ENCODE measurements around the gene MAB21L1. TPM values are rescaled to one million over a fixed set of nuclear protein-coding genes. Genes with fewer than 3 reads are reported as not detected.

MAB21L1 gene
- total RNA-seq, 4 donors from 2014 or later: 5.2 to 11.1 (median 7.5) TPM

DNA sequence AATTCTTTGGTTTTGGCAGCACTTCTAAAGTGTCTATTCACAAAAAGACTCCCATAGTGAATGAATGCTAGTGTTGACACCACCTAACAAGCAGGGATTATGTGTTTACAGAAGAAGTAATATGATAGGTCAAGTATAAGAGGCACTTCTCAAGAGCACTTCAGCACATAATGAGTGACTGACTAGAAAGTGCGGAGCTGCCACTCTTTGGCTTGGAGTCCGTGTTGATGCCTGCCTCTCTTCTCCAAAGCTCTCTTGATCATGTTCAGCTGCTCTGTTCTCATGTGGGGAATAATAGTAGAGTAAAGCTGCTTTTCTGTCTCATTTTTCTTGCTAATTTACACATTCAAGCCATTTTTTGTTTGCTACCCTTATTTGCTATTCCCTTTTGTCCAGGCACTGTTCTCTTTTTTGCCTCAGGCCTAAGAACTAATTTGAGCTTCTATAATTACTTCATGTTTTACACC lies 22.7 kb upstream of the MAB21L1 start:
- no peak overlapping the region for H3K27ac ChIP-seq
- 68 to 74% methylated on average over 2 of the region's 2 CpGs for WGBS, 2 donors

DNA sequence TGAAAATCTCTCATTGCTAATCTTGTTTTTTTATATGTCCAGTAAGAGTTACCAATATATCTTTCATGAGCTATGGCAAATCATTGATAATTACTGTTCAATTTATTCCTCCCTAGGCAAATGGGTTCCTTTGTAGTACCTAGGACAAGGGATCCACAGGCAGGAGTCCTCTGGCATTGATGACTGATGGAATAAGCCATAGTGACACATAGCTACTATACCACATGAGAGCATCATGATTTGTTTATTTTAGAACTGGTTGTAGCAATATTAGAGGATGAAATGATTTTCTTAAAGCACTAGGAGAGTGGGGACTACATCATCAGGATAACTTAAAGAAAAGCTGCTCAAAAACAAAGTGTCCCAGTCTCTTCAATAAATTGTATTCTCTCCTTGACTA lies 21.7 kb upstream of the MAB21L1 start:
- Histone ChIP-seq H3K36me3 (no peaks in the 10 kb centered on the region), H3K27me3 (no peaks in the 10 kb centered on the region), H3K4me3 (no peak overlapping the region), H3K27ac (no peak overlapping the region), H3K9me3 (peaks cover 0 to 13% (median 0%) of the 10 kb centered on the region in 4 donors), H3K4me1 (peaks cover 0 to 16% (median 0%) of the 10 kb centered on the region in 4 donors)
- no peak for DNase-seq (ENCODE audit: low spot score in 2 of 2)
- TF ChIP-seq EP300 (IDR thresholded peaks at IDR 0.05): no peak
- TF ChIP-seq, protein P1, sequence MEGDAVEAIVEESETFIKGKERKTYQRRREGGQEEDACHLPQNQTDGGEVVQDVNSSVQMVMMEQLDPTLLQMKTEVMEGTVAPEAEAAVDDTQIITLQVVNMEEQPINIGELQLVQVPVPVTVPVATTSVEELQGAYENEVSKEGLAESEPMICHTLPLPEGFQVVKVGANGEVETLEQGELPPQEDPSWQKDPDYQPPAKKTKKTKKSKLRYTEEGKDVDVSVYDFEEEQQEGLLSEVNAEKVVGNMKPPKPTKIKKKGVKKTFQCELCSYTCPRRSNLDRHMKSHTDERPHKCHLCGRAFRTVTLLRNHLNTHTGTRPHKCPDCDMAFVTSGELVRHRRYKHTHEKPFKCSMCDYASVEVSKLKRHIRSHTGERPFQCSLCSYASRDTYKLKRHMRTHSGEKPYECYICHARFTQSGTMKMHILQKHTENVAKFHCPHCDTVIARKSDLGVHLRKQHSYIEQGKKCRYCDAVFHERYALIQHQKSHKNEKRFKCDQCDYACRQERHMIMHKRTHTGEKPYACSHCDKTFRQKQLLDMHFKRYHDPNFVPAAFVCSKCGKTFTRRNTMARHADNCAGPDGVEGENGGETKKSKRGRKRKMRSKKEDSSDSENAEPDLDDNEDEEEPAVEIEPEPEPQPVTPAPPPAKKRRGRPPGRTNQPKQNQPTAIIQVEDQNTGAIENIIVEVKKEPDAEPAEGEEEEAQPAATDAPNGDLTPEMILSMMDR (IDR thresholded peaks at IDR 0.05): no peak
- TF ChIP-seq POLR2A (IDR thresholded peaks at IDR 0.05): no peak

More for the DNA sequence above, 22.7 kb upstream of the MAB21L1 start:
- DNase-seq (ENCODE audit: low spot score in 2 of 2): no peak
- Histone ChIP-seq H3K4me3 (no peak overlapping the region), H3K36me3 (no peaks in the 10 kb centered on the region), H3K9me3 (peaks cover 0 to 13% (median 0%) of the 10 kb centered on the region in 4 donors), H3K27me3 (no peaks in the 10 kb centered on the region), H3K4me1 (peaks cover 0 to 16% (median 0%) of the 10 kb centered on the region in 4 donors)
- TF ChIP-seq EP300 (IDR thresholded peaks at IDR 0.05) (no peak), POLR2A (IDR thresholded peaks at IDR 0.05) (no peak)
- TF ChIP-seq, protein P1 (IDR thresholded peaks at IDR 0.05): no peak

DNA sequence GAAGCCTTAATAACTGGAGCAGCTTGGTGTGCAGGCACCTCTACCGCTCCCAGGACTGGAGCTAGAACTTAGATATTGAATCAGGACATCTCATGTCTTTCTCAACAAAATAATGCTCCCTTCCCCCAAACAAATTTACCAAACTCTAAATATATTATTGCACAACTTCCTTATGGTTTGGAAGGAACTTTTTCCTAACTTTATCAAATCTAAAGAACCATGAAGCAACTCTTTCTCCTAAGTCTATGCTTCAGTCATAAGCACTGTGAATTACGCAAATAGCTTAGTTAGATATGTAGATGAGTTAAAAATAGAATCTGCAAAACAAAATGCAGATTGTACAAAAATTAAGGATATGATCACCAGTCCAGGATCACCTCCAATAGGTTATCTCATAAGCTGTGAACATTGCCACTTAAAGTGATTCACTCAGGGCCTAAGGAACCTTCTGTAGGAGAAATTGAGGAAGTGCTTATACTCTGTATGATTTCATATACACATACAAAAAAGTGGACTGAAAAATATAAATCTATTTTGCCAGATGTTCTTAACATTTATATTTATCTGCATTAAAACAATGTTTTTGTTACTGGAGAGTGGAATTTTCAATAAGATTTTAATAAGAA lies 20.4 kb upstream of the MAB21L1 start:
- DNase-seq (ENCODE audit: low spot score in 2 of 2): no peak
- no peaks in the 10 kb centered on the region for H3K27me3 ChIP-seq
- no peak overlapping the region for H3K4me3 ChIP-seq
- H3K36me3 ChIP-seq: no peaks in the 10 kb centered on the region
- peaks cover 0 to 13% (median 0%) of the 10 kb centered on the region in 4 donors for H3K9me3 ChIP-seq
- peaks cover 0 to 7% (median 0%) of the 10 kb centered on the region in 4 donors for H3K4me1 ChIP-seq
- 90 to 99% methylated on average over 2 of the region's 2 CpGs for WGBS, 2 donors
- no peak for TF ChIP-seq POLR2A (IDR thresholded peaks at IDR 0.05)
- TF ChIP-seq, protein P1 (IDR thresholded peaks at IDR 0.05): no peak
- TF ChIP-seq EP300 (IDR thresholded peaks at IDR 0.05): no peak
- H3K27ac ChIP-seq: no peak overlapping the region

DNA sequence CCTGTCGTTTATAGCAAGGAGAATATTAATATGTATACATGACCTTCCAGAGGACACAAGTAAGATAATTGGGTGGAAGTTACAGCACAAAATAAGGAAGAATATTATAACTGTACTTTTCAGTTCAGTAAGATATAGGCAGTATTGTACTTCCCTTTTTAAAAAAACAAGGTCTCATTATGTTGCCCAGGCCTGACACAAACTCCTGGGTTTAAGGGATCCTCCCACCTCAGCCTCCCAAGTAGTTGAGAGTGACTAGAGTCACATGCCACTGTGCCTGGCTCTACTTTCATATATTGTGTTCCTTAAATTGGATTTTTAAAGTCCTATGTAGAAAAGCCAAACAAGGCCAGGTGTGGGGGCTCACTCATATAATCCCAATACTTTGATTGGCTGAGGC lies 19.5 kb upstream of the MAB21L1 start:
- Histone ChIP-seq H3K36me3 (no peaks in the 10 kb centered on the region), H3K4me3 (no peak overlapping the region), H3K27ac (no peak overlapping the region), H3K9me3 (peaks cover 0 to 13% (median 0%) of the 10 kb centered on the region in 4 donors), H3K4me1 (peaks cover 0 to 4% (median 0%) of the 10 kb centered on the region in 4 donors), H3K27me3 (no peaks in the 10 kb centered on the region)
- WGBS, 2 donors: 62 to 73% methylated on average over 1 of the region's 1 CpG
- TF ChIP-seq, protein P1 (IDR thresholded peaks at IDR 0.05): no peak
- TF ChIP-seq EP300 (IDR thresholded peaks at IDR 0.05) (no peak), POLR2A (IDR thresholded peaks at IDR 0.05) (no peak)
- DNase-seq (ENCODE audit: low spot score in 2 of 2): no peak

DNA sequence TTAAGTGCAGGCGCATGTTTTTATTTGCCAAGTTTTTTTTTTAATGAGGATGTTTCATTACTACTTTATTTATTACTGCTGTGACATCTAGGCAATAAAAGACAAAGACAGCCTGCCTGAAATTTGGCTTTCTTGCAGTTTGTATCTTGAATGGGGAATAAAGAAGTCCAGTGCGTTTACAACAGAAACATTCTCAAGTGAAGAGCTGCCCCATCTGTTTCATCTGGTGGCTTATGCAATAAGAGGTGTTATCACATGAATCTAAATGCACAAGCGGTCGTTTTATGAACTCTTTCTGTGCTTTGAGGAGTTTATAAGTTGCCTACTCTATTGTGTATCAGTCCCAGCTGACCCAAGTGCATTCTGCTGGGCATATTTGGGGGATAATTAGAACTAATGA lies 12.6 kb upstream of the MAB21L1 start:
- Histone ChIP-seq H3K9me3 (no peaks in the 10 kb centered on the region), H3K4me1 (no peaks in the 10 kb centered on the region), H3K27ac (no peak overlapping the region), H3K27me3 (no peaks in the 10 kb centered on the region), H3K4me3 (no peak overlapping the region), H3K36me3 (no peaks in the 10 kb centered on the region)
- TF ChIP-seq, protein P1 (IDR thresholded peaks at IDR 0.05): no peak
- TF ChIP-seq EP300 (IDR thresholded peaks at IDR 0.05): no peak
- no peak for TF ChIP-seq POLR2A (IDR thresholded peaks at IDR 0.05)
- DNase-seq (ENCODE audit: low spot score in 2 of 2): no peak
- WGBS, 2 donors: 85 to 89% methylated on average over 4 of the region's 4 CpGs
